ENCODE measurements around the gene TLE5.

Gene TLE5, protein sequence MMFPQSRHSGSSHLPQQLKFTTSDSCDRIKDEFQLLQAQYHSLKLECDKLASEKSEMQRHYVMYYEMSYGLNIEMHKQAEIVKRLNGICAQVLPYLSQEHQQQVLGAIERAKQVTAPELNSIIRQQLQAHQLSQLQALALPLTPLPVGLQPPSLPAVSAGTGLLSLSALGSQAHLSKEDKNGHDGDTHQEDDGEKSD

DNA sequence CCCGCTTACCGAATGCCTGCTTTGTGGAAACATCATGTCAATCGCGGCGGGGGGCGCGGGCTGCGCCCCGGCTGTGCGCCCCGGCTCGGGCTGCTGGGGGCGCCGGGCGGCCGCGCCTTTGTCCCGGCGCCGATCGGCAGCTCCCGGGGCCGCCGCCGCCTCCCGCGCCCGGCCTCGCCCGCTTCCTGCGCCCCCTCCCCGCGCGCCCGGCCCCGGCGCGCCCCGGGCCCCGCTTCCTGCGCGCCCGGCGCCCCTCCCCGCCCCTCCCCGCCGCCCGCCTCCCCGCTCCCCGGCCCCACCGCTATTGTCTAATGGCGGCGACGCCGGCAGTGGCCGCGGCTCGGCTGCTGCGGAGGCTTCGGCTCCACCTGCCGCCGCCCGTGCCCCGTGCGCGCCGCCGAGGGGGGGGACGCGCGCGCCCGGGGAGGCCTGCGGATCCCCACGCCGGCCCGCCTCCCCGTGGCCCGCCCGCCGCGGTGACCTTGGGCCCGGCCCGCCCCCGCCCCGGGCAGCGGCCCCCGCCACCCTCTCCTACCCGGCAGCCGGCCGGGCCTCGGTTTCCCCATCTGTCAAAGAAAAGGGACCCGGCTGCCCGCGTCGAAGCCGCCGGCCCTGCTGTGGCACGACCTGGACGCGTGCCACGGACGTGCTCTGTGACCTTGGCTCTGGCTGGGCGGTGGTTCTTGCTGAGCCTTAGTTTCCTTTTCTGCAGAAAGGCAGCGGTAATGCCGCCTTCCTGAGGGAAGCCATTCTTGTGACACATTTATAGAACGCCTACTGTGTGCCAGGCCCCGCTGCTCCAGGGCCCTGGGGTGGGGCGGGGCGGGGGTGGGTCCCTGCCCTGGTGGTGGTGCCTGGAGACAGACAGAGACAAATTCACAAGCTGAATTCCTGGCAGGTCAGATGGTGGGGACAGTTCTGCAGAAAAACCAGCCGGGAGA lies at the start of gene TLE5:
TLE5 (minus strand) TSS at position 331 of the 941 bp plus-strand sequence; CDS start at position 36, 295 bp downstream.
- peak; percentile 43 to 45 for DNase-seq (ENCODE audit: low read depth in 2 of 2)

- DNase-seq (ENCODE audit: low read depth in 2 of 2) = no peak
Measured at GRCh38 chr19:3111586-3112247, 49.4 kb upstream of the TLE5 start.

DNA sequence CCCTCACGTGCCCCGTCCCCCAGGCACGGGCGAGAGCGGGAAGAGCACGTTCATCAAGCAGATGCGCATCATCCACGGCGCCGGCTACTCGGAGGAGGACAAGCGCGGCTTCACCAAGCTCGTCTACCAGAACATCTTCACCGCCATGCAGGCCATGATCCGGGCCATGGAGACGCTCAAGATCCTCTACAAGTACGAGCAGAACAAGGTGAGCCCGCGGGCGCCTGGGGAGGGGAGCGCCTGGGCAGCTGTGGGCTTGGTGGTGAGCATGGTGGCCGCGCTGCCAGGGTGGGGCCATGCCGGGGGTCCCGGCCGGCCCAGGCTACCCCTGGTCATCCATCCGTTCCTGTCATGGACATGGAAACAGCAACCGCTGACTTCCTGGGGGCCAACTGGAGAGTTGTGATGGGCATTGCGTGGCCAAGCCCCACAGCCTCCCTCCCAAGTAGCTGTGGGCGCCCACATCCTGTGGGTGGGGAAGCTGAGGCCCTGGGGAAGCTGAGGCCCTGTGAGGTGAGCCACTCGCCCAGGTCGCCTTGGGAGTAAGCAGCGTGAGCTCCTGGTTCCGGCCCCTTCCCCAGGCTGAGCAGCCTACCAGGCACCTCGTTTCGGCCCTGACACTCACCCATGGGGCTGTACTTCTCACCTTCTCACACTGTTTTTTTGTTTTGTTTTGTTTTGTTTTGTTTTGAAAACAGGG lies 48.0 kb upstream of the TLE5 start:
- DNase-seq (ENCODE audit: low read depth in 2 of 2) = no peak

DNA sequence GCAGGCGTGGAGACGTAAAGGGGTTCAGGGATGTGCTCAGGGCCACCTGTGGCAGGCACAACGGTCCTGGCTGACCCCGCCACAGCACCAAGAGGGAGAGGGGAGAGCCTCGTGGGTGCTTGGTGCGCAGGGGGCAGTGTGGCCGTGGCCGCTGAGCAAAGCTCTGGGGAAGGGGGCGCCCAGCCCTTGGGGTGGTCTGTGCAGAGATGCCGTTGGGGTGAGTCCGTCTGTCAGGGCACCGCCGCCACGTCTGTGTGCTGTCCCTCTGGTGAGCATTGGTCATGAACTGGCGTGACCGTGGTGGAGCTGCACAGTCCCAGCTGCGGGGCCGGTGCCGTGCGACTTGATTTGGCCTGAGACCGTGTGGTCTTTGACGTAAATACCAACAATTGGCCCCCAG lies 47.2 kb upstream of the TLE5 start:
- DNase-seq (ENCODE audit: low read depth in 2 of 2) = no peak

DNA sequence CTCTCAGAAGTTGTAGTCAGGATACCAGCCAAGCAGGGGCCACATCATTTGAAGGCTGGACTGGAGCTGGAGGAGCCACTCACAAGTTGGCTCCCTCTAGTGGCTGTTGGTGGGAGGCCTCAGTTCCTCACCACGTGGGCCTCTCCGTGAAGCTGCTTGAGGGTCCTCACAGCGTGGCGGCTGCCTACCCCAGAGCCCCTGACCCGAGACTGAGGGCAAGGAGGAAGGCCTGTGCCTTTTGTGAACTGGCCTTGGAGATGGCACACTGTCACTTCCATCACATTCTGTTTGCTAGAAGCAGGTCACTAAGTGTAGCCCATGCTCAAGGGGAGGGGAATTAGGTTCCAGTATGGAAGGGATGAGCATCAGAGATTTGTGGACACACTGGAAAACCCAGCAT lies 46.5 kb upstream of the TLE5 start:
- peak; percentile 45 to 46 for DNase-seq (ENCODE audit: low read depth in 2 of 2)

GRCh38 chr19:3107658-3108057 lies 45.4 kb upstream of the TLE5 start:
- no peak for DNase-seq (ENCODE audit: low read depth in 2 of 2)

- DNase-seq (ENCODE audit: low read depth in 2 of 2) = no peak
Measured at GRCh38 chr19:3106509-3107141, 44.3 kb upstream of the TLE5 start.

GRCh38 chr19:3105641-3106508 lies 43.6 kb upstream of the TLE5 start:
- no peak for DNase-seq (ENCODE audit: low read depth in 2 of 2)

- no peak for DNase-seq (ENCODE audit: low read depth in 2 of 2)
Measured at GRCh38 chr19:3104708-3104983, 42.4 kb upstream of the TLE5 start.

DNA sequence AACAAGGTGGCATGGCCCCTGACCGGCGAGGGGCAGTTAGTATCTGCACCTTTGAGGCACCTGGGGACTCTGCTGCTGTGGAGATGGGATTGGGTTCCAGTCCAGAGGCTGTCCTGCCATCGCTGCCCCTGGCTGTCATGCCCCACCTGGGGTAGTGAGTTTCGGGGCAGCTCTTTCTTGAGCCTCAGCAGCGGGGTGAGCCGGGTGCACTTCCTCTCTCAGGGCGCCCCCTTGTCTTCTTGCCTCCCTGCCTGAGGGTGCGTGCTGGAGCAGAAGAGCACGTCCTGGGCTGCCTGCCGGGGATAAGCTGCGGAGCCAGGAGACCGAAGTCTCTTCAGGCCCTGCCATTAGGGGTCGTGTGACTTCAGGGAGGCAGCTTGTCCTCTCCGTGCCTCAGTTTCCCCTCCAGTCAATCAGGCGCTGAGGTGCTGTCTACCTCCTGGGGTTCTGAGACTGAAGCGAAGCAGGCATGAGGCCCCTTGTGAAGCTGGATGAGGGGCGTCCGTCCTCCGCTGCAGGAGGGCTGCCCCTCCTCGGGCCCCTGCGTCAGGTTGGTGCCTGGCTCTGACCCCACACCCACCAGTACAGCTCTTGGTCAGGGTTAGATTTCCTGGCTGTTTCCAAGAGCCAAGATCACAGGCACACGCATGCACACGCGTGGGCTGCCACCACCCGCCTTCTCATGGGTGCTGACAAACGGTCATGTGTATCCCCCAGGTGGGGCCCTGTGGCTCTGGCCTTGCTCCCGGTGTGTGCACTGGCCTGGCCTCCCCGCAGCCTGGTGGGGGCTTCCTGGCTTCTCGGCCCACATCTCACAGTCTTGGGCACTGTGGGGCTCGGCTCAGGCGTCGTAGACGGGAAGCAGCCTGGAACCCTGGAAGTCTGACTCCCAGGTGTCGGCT lies 40.2 kb upstream of the TLE5 start:
- no peak for DNase-seq (ENCODE audit: low read depth in 2 of 2)

DNA sequence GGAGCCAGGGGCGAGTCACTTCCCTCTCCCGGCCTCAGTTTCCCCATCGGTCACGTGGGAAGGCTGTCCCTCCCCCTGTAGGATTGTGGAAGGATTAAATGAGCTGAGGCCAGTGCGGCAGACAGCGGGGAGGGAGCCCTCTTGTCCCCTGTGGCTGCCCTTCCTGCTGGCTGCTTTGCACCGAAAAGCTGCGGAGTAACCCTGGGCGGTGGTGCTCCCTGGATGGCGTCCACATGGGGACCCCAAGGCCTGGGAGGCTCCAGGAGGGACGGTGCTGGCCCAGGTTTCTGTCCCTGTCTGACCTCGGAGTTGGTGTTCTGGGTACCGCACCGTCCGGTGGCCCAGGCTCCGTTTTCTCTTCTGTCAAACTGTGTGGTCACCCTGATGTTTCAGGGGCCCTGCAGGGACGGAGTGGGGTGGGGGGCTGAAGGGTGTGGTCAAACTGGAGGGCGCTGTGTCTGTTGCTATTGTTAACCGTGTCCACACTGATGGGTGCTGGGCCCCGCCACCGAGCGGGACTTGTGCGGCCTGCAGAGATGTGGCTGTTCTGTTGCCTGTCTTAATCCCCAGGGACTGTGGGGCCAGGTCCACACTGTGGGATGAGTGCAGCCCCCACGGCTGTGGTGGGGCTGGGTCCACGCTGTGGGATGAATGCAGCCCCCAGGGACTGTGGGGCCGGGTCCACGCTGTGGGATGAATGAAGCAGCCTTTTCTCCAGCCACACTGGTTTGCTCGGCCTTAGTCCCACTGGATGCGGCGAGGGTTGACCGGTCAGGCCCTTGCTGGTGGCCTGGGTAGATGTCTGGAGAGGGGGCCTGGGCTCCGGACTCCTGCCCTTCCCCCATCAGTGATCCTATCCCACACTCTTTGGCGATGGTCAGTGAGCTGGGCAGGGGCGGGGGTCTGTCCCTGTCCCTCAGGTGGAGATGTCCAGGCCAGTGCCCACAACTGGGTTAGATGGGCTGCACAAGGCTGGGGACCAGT lies 38.7 kb upstream of the TLE5 start:
- DNase-seq (ENCODE audit: low read depth in 2 of 2) = no peak

GRCh38 chr19:3100331-3100730 lies 38.0 kb upstream of the TLE5 start:
- no peak for DNase-seq (ENCODE audit: low read depth in 2 of 2)

DNA sequence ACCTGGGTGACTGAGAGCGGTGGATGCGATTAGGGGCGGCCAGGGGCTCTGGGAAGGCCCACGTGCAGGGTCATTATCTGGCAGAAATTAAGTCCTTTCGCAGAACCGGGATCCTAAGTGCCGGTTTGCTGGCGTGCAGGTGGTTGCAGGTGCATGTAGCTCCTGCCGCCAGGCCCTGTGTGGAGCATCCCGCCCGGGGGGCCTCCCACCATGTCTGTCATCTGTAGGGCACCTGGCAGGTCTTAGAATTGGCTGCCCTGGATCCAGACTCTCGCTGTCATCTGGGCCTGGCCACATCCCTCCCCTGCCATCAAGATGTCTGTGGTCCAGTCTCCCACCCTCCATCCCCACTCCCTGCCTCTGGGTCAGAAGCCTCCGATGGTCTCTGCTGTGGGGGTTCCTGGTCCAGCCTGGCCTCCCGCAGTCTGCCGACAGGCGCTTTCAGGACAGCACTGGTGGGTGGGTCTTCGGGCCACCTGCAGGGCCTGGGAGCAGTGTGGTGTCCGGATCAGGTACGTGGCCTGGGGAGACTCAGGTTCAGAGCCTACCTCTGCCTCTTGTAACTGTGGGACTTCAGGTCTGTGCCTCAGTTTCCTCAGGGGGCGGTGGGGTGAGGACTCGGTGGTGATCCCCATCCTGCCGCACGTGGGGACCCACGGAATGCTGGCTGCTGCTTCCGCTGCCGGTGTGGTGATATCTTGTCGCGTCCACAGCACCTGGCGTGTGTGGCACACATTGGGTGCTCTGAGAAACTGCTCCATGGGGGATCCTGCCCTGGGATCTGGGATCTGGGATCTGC lies 37.3 kb upstream of the TLE5 start:
- DNase-seq (ENCODE audit: low read depth in 2 of 2) = no peak

GRCh38 chr19:3098515-3099346 lies 36.4 kb upstream of the TLE5 start:
- DNase-seq (ENCODE audit: low read depth in 2 of 2) = no peak

- DNase-seq (ENCODE audit: low read depth in 2 of 2) = no peak
Measured at GRCh38 chr19:3098141-3098514, 35.8 kb upstream of the TLE5 start.

DNA sequence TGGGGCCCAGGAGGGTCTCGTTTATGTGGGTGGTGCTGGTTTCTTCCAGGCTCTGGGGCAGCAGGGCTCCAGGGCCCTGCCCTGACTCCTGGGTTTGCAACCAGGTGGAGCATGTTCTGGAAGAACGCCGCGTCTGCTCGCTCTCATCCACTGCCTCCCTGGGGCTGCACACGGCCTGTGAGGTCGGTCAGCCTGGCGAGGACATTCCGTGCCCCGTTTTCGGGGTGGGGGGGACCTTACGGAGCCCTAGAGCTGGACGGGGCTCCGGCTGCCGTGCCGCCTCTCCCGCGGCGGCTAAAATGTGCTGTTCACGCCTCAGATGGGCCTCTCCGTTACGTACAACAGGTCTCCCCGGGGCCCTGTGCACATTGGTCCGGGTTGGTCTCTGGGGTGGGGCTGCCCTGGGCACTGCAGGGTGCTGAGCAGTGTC lies 35.2 kb upstream of the TLE5 start:
- no peak for DNase-seq (ENCODE audit: low read depth in 2 of 2)

DNA sequence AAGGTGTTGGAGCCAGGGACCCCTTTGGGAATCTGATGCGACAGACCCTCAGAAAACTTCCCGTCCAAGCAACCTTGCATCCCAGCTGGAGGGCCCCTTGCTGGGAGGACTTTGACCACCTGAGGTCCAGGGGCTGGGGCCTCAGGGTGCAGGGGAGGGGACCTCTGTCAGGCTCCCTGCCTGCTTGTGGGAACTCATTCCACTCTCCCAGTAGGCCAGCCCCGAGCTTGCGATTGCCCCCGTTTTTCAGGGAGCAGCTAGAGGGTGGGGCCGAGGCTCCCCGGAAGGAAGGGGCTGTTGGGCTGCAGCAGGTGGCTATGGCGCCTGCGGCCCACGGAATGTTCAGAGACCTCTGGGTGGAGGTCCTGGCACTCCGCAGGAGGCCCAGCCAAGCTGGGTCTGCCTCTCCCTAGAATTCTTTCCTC lies 34.6 kb upstream of the TLE5 start:
- DNase-seq (ENCODE audit: low read depth in 2 of 2) = no peak

Data from stimulated activated CD8-positive, alpha-beta memory T cell treated with anti-CD3 and anti-CD28 coated beads, Interleukin-7, amount 100 ng/mL, for 1 hour (primary cell).